ENCODE results near the gene DCST2. TPM values are rescaled to one million over a fixed set of nuclear protein-coding genes. Genes with fewer than 3 reads are reported as not detected.
"Not testable (repeated sequence)": the region's sequence is repeated elsewhere in the genome, so short reads cannot be mapped to it uniquely, and the experiment has no call there.

The DCST2 gene
- total RNA-seq, 1 experiment from 2014 or later: 0.61 TPM

DNA sequence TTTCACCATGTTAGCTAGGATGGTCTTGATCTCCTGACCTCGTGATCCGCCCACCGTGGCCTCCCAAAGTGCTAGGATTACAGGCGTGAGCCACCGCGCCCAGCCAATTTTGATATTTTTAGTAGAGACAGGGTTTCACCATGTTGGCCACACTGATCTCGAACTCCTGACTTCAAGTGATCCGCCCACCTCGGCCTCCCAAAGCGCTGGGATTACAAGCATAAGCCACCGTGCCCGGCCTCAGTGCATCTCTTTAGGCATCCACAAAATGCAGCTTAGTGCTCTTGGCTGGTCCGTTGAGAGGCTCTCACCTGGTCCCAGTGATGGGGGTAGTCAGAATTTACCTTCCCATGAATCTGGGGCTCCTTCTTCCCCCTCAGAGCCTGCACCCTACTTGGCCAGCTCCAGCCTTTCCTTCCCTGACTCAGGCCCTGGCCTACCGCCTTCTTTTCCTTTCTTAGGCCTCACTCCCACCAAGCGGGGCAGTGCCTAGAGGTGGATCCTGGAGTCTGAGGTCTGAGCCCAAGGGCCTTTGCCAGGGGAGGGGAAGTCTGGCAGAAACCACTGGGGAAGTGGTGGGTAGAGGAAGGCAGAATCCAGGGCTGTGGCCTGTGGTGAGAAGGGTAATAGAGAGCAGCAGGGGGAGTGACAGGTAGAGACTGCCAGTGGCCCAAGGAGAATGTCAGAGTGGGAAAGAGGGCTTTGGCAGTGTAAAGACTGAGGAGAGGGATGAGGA lies 36.4 kb downstream of the DCST2 start:
- CTCF ChIA-PET: interaction anchor here (0.7 to 0.9 kb wide), 2 partner anchors 9 to 25 kb away, joined by 3 read pairs; no protein-coding TSS in a partner anchor
- peaks cover 26% of the 10 kb centered on the region for H3K4me1 Mint-ChIP-seq (ENCODE audit: low read depth, unreplicated experiment)
- H3K27ac Mint-ChIP-seq (ENCODE audit: unreplicated experiment): peak overlapping the region; percentile 62
- POLR2A ChIA-PET: interaction anchor here (0.6 to 1.8 kb wide), 2 partner anchors 14 to 54 kb away, joined by 4 to 9 read pairs; partner anchors contain the start of gene FLAD1
- BruUV-seq (replicated peaks): no TSS peak
- intact Hi-C loops (cut with micrococcal nuclease; ENCODE audit: unreplicated experiment): no loop called here
- Histone ChIP-seq H3K4me1 (0 out of 2 replicates have a peak, but pooled peaks cover 11% of the 10 kb centered on the region), H3K4me3 (ENCODE audit: low read depth, low read length) (no peak overlapping the region), H3K9me3 (no peaks in the 10 kb centered on the region), H3K36me3 (ENCODE audit: control insufficient read depth, insufficient read depth, low read length) (peaks cover 1% of the 10 kb centered on the region; the same call in 1 of the 2 replicates), H3K27me3 (replicated peaks; ENCODE audit: control insufficient read depth, insufficient read depth, low read length) (no peaks in the 10 kb centered on the region)
- peaks cover 40% of the 10 kb centered on the region for H3K36me3 Mint-ChIP-seq (ENCODE audit: insufficient read depth, unreplicated experiment)
- no peaks in the 10 kb centered on the region for H3K27me3 Mint-ChIP-seq (ENCODE audit: insufficient read depth, unreplicated experiment)
- peak overlapping the region; percentile 96 for H3K4me3 Mint-ChIP-seq (ENCODE audit: unreplicated experiment)
- no peak for TF ChIP-seq CTCF (IDR thresholded peaks at IDR 0.05; ENCODE audit: insufficient read depth in 1 of 2, low read depth in 1 of 2, low read length in 1 of 2, severe bottlenecking in 1 of 2, unreplicated experiment in 1 of 2)
- no peak for DNase-seq
- H3K9me3 Mint-ChIP-seq (ENCODE audit: unreplicated experiment): no peaks in the 10 kb centered on the region

DNA sequence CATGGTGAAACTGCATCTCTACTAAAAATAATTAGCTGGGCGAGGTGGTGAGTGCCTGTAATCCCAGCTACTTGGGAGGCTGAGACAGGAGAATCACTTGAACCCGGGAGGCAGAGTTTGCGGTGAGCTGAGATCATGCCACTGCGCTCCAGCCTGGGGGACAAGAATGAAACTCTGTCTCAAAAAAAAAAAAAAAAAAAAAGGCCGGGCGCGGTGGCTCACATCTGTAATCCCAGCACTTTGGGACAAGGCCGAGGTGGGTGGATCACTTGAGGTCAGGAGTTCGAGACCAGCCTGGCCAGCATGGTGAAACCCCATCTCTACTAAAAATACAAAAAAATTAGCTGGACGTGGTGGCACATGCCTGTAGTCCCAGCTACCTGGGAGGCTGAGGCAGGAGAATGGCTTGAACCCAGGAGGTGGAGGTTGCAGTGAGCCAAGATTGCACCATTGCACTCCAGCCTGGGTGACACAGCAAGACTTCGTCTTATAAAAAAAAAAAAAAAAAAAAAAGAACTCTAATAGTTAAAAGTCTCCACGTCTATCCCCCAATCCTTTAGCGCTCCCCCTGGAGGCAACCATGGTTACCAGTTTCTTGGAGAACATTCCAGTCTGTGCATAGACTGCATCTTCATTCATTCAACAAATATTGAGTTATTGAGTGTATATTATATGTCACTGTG lies 38.1 kb downstream of the DCST2 start:
- peak; percentile 78 to 80 for DNase-seq
- ChIA-PET CTCF (interaction anchor here (0.7 to 1.4 kb wide), 7 partner anchors 12 to 89 kb away, joined by 3 to 9 read pairs (median 6); partner anchors contain the start of genes FLAD1 and SHC1), POLR2A (interaction anchor here (0.7 to 1.8 kb wide), 3 partner anchors 12 to 22 kb away, joined by 3 to 5 read pairs (median 4); partner anchors contain the start of gene FLAD1)
- not testable (repeated sequence) for H3K4me3 ChIP-seq (ENCODE audit: low read depth, low read length); H3K4me3 Mint-ChIP-seq (ENCODE audit: unreplicated experiment); BruUV-seq (replicated peaks); H3K27me3 Mint-ChIP-seq (ENCODE audit: insufficient read depth, unreplicated experiment); H3K27ac Mint-ChIP-seq (ENCODE audit: unreplicated experiment); H3K9me3 ChIP-seq; H3K36me3 ChIP-seq (ENCODE audit: control insufficient read depth, insufficient read depth, low read length); H3K9me3 Mint-ChIP-seq (ENCODE audit: unreplicated experiment); H3K27me3 ChIP-seq (replicated peaks; ENCODE audit: control insufficient read depth, insufficient read depth, low read length)
- Mint-ChIP-seq H3K36me3 (ENCODE audit: insufficient read depth, unreplicated experiment) (peaks cover 24% of the 10 kb centered on the region), H3K4me1 (ENCODE audit: low read depth, unreplicated experiment) (peaks cover 26% of the 10 kb centered on the region)
- peak; percentile 28 to 73 for TF ChIP-seq CTCF (IDR thresholded peaks at IDR 0.05; ENCODE audit: insufficient read depth in 1 of 2, low read depth in 1 of 2, low read length in 1 of 2, severe bottlenecking in 1 of 2, unreplicated experiment in 1 of 2)
- intact Hi-C loops (cut with micrococcal nuclease; ENCODE audit: unreplicated experiment): loop anchor here (1.0 kb wide), 1 partner anchor 34 kb away; the partner anchor contains the start of gene PYGO2
- H3K4me1 ChIP-seq: 0 out of 2 replicates have a peak, but pooled peaks cover 11% of the 10 kb centered on the region

- BruUV-seq (replicated peaks): no TSS peak
- peaks cover 2% of the 10 kb centered on the region; the same call in 1 of the 2 replicates for H3K36me3 ChIP-seq (ENCODE audit: control insufficient read depth, insufficient read depth, low read length)
- ChIA-PET POLR2A (interaction anchor here (0.7 to 1.4 kb wide), 3 partner anchors 12 to 33 kb away, joined by 3 to 7 read pairs (median 6); partner anchors contain the start of genes FLAD1 and PYGO2), CTCF (interaction anchor here (0.6 to 1.6 kb wide), 6 partner anchors 11 to 1031 kb away, joined by 3 to 8 read pairs (median 6); partner anchors contain the start of genes FLAD1, PBXIP1, PYGO2 and SLC39A1)
- H3K4me1 ChIP-seq: 0 out of 2 replicates have a peak, but pooled peaks cover 11% of the 10 kb centered on the region
- intact Hi-C loops (cut with micrococcal nuclease; ENCODE audit: unreplicated experiment): no loop called here
- no peak for TF ChIP-seq CTCF (IDR thresholded peaks at IDR 0.05; ENCODE audit: insufficient read depth in 1 of 2, low read depth in 1 of 2, low read length in 1 of 2, severe bottlenecking in 1 of 2, unreplicated experiment in 1 of 2)
- peaks cover 26% of the 10 kb centered on the region for H3K4me1 Mint-ChIP-seq (ENCODE audit: low read depth, unreplicated experiment)
- peak overlapping the region; percentile 48 for H3K27ac Mint-ChIP-seq (ENCODE audit: unreplicated experiment)
- H3K27me3 Mint-ChIP-seq (ENCODE audit: insufficient read depth, unreplicated experiment): no peaks in the 10 kb centered on the region
- H3K9me3 Mint-ChIP-seq (ENCODE audit: unreplicated experiment): no peaks in the 10 kb centered on the region
- H3K4me3 ChIP-seq (ENCODE audit: low read depth, low read length): no peak overlapping the region
- no peaks in the 10 kb centered on the region for H3K27me3 ChIP-seq (replicated peaks; ENCODE audit: control insufficient read depth, insufficient read depth, low read length)
- H3K36me3 Mint-ChIP-seq (ENCODE audit: insufficient read depth, unreplicated experiment): peaks cover 21% of the 10 kb centered on the region
- DNase-seq: no peak
- H3K9me3 ChIP-seq: no peaks in the 10 kb centered on the region
- no peak overlapping the region for H3K4me3 Mint-ChIP-seq (ENCODE audit: unreplicated experiment)
Observed at GRCh38 chr1:154994591-154994990, 39.0 kb downstream of the DCST2 start.
